Lower leg skin (tissue), 3 donors: ENCODE measurements around the gene RNF17.

Experiments used
- CTCF ChIP-seq, 3 donors: fragments of 450-650 bp; IDR thresholded peaks; one replicate each; pipeline ENCODE4 v1.5.1; 2016; ENCODE audit warnings: antibody characterized with exemption in 3 of 3, mild to moderate bottlenecking in 3 of 3, moderate library complexity in 2 of 3
- POLR2A ChIP-seq, 2 donors: fragments of 450-650 bp; IDR thresholded peaks; one replicate each; pipeline ENCODE4 v1.6.1; 2016 to 2017; ENCODE audit warnings: antibody characterized with exemption in 2 of 2, mild to moderate bottlenecking in 1 of 2, moderate library complexity in 1 of 2

DNA sequence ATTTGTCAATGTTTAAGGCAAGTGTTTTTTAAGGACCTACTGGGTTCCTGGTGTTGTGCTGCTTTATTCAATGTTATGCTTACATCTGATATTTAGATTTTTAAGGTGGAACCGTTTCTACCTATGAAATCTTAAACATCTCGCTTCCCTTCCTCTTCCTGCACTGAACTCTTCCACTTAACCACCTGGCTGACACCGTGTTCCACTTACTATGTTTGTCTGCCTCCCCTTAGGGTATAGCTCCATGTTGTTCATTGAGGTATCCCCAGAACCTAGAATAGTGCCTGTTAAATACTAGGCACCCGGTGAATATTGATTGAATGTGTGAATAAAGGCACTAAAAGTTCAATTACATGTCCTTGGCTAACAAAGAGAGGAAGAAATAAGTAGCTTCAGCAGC is 104.9 kb downstream of the RNF17 start:
- TF ChIP-seq CTCF (IDR thresholded peaks at IDR 0.05) (no peak), POLR2A (IDR thresholded peaks at IDR 0.05) (no peak)
